ENCODE results near the gene MYDGF. TPM values are rescaled to one million over a fixed set of nuclear protein-coding genes. Genes with fewer than 3 reads are reported as not detected.
"Not testable (repeated sequence)": the region's sequence is repeated elsewhere in the genome, so short reads cannot be mapped to it uniquely, and the experiment has no call there.

The MYDGF gene
- 161 and 252 TPM in 2 replicates for total RNA-seq (2014; rRNA removed; shearing (Covaris generic); ENCODE audit: low replicate concordance)

DNA sequence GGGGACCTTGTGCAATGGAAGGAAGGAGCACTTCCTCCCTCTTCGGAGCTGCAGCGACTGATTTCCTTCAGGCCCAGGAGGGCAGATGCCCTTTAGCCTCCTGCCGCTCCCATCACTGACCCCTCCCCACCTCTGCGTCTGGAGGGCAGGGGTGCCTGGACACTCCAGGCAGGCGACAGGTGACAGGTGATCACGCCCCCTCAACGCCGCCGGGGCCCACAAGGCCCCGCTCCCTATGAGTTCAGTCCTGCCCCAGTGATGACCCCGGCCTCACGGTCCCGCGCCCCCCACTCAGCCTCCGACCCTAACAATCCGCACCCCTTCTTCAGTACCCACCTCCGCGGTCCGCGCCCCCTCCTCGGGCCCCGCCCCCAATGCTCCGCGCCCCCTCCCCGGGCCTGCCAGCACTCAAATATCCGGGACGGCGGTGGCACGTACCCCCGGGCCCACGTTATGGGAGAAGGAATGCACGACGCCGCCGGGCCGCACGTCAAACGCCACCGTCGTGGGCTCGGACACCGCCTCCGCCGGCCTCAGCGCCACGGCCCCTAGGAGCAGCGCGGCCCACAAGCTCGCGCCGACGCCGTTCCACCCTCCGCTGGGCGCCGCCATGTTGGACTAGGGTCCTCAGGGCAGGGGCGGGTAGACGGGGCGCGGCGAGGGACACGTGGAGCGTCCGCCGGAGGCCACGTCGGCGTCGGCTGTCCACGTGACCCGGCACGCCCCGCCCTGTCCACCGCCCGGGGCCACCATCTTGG lies at the start of gene MYDGF:
TSS of gene MYDGF (minus strand) at position 620 of the 758 bp plus-strand sequence. CDS start at position 612, 8 bp downstream.
- H3K36me3 ChIP-seq: peaks cover 18% of the 10 kb centered on the region
- peak; percentile 87 for DNase-seq

GRCh38 chr19:4719499-4719866 lies 49.3 kb upstream of the MYDGF start:
- Histone ChIP-seq H3K27me3 (no peaks in the 10 kb centered on the region), H3K9me3 (no peaks in the 10 kb centered on the region), H3K4me3 (no peak overlapping the region), H3K36me3 (peaks cover 10% of the 10 kb centered on the region)
- no peak for DNase-seq

More for the DNA sequence above, at the start of gene MYDGF:
- Histone ChIP-seq H3K4me3 (peak within 1 kb of the TSS; percentile 71), H3K27me3 (no peaks in the 10 kb centered on the region), H3K9me3 (no peaks in the 10 kb centered on the region)

DNA sequence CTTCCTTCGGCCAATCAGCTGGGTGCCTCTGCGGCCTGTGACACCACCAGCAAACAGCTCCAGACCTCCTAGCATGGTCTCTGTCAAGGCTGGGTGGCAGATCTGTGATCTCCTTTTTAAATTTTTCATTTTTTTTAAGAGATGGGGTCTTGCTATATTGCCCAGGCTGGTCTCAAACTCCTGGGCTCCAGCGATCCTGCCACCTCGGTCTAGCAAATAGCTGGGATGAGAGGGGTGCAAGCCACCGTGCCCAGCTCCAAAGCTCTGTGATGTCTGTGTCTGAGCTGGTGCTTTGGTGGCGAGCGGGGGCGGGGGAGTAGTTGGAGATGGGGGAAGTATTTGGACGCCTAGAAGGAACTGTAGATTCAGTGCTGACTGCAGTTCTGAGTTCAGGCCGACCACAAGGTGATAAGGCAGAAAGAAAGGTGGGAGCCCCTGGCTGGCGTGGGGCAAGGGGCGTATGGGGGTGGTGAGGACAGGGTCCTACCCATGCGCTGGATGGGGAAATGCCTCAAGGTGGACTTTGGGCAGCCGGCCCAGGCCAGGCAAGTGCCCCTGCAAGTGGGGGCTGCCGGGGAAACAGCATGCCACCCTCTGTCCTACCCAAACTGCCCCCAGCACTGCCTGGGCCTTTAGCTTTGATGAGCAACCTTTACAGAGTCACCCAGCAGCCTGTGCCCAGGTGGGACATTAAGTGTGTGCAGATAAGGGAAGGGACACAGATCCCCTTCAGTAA lies 48.0 kb upstream of the MYDGF start:
- no peak overlapping the region for H3K4me3 ChIP-seq
- H3K27me3 ChIP-seq: no peaks in the 10 kb centered on the region
- no peak for DNase-seq
- H3K36me3 ChIP-seq: peaks cover 19% of the 10 kb centered on the region
- H3K9me3 ChIP-seq: no peaks in the 10 kb centered on the region

DNA sequence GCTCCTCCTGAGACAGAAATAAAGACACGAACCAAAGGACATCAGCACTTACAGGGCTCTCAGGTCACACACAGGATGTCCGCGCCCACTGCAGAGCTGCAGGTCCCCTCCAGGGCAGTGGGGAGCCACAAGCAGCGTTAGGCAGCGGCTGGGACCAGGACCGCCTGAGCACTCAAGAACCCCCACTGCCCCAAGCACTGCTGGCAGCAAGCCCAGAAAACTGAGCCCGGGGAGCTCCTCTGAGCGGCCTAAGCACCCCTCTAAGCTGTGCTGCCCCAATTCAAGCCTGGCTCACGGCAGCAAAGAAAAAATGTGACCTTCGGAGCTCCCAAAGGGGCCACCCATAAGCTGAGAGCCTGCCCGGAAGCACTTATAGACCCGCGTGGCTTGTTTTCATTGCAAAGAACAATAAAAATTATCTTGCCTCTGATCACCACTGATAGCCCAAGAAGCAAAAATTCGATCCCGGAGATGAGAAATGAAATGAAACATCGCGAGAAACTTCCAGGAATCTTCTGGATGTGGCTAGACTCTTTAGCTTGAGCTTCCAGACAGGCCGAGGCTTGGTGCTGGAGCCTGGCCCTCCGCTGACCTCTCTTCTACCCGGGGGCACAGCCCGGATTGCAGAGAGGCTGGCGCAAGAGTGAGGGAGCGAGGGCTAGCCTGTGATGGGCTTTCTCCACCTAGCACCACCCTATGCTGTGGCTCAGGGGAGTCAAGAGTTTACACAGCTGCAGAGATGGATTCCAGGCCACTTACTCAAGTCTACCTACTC lies 47.2 kb upstream of the MYDGF start:
- Histone ChIP-seq H3K36me3 (peaks cover 26% of the 10 kb centered on the region), H3K27me3 (no peaks in the 10 kb centered on the region), H3K4me3 (no peak overlapping the region), H3K9me3 (no peaks in the 10 kb centered on the region)
- DNase-seq: no peak

DNA sequence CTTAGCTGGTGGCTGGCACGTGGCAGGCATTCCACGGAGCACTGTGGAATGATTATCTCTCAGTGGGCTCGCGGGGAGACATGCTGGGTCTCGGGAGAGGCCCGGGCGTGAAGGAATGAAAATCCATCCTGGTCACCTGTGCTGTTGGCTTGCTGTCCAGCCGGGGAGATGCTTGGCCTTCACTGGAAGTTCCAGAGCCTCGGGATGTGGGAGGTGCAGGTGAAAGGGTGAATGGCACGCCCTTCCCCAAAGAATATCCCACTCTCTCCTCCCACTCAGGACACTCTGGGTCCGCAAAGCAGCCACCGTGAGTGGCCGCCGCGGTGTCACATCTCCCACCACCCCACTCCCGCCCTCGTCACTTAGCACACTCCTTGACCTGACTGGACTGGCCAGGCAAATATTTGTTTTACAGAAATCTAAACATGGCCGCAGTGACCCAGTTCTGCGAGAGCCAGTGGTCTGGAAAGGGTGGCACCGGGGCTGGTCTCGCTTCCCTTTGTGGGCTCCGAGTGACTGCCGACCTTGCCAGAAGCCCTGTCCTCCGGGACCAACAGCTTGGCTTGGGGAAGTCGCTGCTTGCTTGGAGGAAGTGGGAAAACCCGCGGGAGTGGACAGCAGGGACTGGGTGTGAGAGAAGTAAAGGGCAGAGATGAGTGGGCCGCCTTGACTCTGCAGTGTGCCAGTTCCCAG lies 45.5 kb upstream of the MYDGF start:
- H3K36me3 ChIP-seq: peaks cover 37% of the 10 kb centered on the region

GRCh38 chr19:4715178-4715528 lies 45.0 kb upstream of the MYDGF start:
- H3K27me3 ChIP-seq, DNase-seq, H3K4me3 ChIP-seq, H3K9me3 ChIP-seq: not testable (repeated sequence)
- peaks cover 40% of the 10 kb centered on the region for H3K36me3 ChIP-seq

More for the DNA sequence above, 45.5 kb upstream of the MYDGF start:
- Histone ChIP-seq H3K9me3 (no peaks in the 10 kb centered on the region), H3K27me3 (no peaks in the 10 kb centered on the region), H3K4me3 (no peak overlapping the region)
- no peak for DNase-seq

DNA sequence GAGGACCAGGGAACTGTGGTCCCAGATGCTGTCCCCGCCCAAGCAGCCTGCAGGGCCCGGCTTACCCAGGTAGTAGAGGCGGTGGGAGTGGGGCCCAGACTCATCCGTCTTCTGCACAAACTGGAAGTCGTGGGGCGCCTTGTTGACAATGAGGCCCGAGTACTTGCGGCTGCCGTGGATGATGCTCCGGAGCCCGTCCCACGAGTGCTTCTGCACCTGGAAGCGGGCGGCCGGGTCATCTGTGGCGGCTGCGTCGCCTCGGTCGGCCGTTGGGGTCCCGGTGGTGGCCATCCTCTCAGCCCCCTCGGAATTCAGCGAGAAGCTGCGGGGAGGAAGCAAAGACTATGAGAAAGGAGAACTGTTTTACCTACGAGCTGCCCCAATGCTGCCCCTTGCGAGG lies 43.9 kb upstream of the MYDGF start:
- Histone ChIP-seq H3K27me3 (no peaks in the 10 kb centered on the region), H3K9me3 (no peaks in the 10 kb centered on the region), H3K36me3 (peaks cover 40% of the 10 kb centered on the region)

GRCh38 chr19:4713384-4713951 lies 43.3 kb upstream of the MYDGF start:
- DNase-seq: peak; percentile 97
- Histone ChIP-seq H3K4me3 (0 out of 2 replicates have a peak overlapping the region, but pooled peaks have one; percentile 12), H3K27me3 (no peaks in the 10 kb centered on the region), H3K36me3 (peaks cover 41% of the 10 kb centered on the region), H3K9me3 (no peaks in the 10 kb centered on the region)

More for the DNA sequence above, 43.9 kb upstream of the MYDGF start:
- no peak for DNase-seq
- H3K4me3 ChIP-seq: no peak overlapping the region

- Histone ChIP-seq H3K36me3 (peaks cover 48% of the 10 kb centered on the region), H3K4me3 (no peak overlapping the region), H3K27me3 (no peaks in the 10 kb centered on the region)
Measured at GRCh38 chr19:4712771-4713170, 42.6 kb upstream of the MYDGF start.

DNA sequence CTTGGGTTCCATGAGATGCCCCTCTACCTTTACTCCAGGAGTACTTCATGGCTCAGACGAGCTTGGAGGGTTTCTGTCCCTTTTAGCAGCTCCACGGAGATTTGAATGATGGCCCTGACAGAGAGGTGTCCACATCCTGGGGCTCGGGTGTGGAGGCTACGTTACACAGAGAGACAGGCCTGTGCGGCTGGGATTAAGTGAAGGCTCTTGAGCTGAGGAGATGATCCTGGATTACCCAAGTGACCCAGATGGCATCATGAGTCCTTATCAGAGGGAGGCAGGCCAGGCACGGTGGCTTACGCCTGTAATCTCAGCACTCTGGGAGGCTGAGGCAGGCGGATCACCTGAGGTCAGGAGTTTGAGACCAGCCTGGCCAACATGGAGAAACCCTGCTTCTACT lies 41.1 kb upstream of the MYDGF start:
- no peaks in the 10 kb centered on the region for H3K27me3 ChIP-seq
- H3K4me3 ChIP-seq: no peak overlapping the region
- H3K36me3 ChIP-seq: peaks cover 48% of the 10 kb centered on the region
- no peaks in the 10 kb centered on the region for H3K9me3 ChIP-seq
- DNase-seq: no peak

More at GRCh38 chr19:4712771-4713170, 42.6 kb upstream of the MYDGF start:
- no peaks in the 10 kb centered on the region for H3K9me3 ChIP-seq
- no peak for DNase-seq

DNA sequence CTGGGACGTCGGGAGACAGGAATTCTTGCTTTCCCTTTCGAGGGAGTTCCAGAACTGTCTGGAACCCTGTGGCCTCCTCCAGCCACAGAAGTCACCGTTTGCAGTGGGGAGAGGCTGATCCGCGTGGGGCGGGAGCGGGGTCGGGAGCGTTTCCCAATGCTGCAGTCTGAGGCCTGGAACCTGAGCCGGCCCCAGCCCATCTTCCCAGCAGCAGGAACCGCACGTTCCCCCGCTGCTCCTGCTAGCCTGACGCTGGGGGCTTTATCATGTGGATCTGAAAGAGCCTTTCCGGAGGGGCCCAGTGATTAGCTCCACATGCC lies 40.1 kb upstream of the MYDGF start:
- Histone ChIP-seq H3K4me3 (no peak overlapping the region), H3K36me3 (peaks cover 44% of the 10 kb centered on the region), H3K27me3 (no peaks in the 10 kb centered on the region), H3K9me3 (no peaks in the 10 kb centered on the region)
- no peak for DNase-seq

GRCh38 chr19:4709440-4710280 lies 39.5 kb upstream of the MYDGF start:
- peaks cover 43% of the 10 kb centered on the region for H3K36me3 ChIP-seq
- H3K4me3 ChIP-seq: no peak overlapping the region
- no peaks in the 10 kb centered on the region for H3K27me3 ChIP-seq
- H3K9me3 ChIP-seq: no peaks in the 10 kb centered on the region
- peak; percentile 60 for DNase-seq

DNA sequence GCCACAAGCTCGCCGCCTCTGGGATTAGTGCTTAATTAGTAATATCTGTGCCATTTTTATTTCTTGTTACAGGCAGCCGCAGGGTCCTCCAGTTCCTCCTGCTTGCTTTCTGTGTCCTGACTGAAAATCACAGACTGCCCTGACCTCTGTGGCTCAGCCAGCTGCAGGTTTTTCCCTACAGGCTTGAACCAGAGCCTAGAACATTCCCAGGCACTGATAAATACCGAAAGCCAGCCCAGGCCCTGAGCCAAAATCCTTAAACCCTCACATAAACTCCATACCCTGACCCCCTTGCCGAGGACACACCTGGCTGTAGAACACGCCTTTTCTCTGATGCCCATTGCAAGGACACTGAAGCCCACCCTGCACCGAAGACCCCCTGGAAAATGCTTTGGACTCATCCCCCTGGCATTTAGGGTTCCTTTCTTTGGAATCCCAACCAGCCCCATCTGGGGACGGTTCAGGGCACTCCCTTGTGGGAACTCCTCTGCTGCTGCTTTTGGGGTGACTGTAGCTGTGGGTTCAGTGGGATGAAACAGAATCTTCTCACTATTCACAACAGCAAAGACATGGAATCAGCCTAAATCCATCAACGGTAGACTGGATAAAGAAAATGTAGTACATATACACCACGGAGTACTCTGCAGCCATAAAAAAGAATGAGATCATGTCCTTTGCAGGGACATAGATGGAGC lies 38.0 kb upstream of the MYDGF start:
- Histone ChIP-seq H3K9me3 (no peaks in the 10 kb centered on the region), H3K27me3 (no peaks in the 10 kb centered on the region), H3K4me3 (no peak overlapping the region), H3K36me3 (peaks cover 32% of the 10 kb centered on the region)
- DNase-seq: peak; percentile 38

DNA sequence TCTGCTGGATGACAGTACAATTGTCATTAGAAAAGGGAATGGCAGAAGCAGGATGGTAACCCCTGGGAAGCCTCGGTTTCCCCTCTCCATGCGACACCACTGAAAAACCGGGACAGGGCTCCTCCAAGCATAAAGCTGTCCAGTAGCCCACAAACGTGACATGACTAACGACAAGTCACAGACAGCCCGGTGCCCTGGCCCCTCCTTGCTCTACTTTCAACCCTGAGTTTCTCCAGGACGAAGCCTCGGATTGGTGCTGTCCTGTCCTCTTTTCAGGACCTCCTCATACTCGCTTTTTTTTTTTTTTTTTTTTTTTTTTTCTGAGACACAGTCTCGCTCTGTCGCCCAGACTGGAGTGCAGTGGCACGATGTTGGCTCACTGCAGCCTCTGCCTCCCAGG lies 37.2 kb upstream of the MYDGF start:
- no peaks in the 10 kb centered on the region for H3K27me3 ChIP-seq
- no peaks in the 10 kb centered on the region for H3K9me3 ChIP-seq
- peaks cover 24% of the 10 kb centered on the region for H3K36me3 ChIP-seq
- DNase-seq: no peak
- H3K4me3 ChIP-seq: no peak overlapping the region

Data from MG63 (cell line).